H9 (cell line): Measurements from ENCODE around the gene GPR153. TPM values are rescaled to one million over a fixed set of nuclear protein-coding genes. Genes with fewer than 3 reads are reported as not detected.

ENCODE experiments used
- DNase-seq: peaks from one replicate; pipeline ENCODE4 v3.0.0-alpha.2; 2017
- H2AFZ ChIP-seq: one replicate; pipeline ENCODE4 v1.6.1; 2013; ENCODE audit warnings: mild to moderate bottlenecking, low read length, control low read depth, moderate library complexity
- H2AK5ac ChIP-seq: 2 replicates; pipeline ENCODE4 v1.6.1; 2013; ENCODE audit warnings: low read length, control low read depth, mixed read lengths; ENCODE audit not compliant: insufficient read length
- H2BK120ac ChIP-seq: one replicate; pipeline ENCODE4 v1.6.1; 2013; ENCODE audit warnings: low read depth, mild to moderate bottlenecking, low read length, control low read depth, inconsistent platforms; ENCODE audit not compliant: poor library complexity, severe bottlenecking
- H2BK12ac ChIP-seq: 2 replicates; pipeline ENCODE4 v1.6.1; 2013; ENCODE audit warnings: low read length, control low read depth, mixed read lengths, low read depth; ENCODE audit not compliant: insufficient read length
- H2BK15ac ChIP-seq: 2 replicates; pipeline ENCODE4 v1.6.1; 2013; ENCODE audit warnings: low read depth, low read length, control low read depth
- H2BK20ac ChIP-seq: one replicate; pipeline ENCODE4 v1.6.1; 2013; ENCODE audit warnings: low read depth, mild to moderate bottlenecking, low read length, control low read depth, inconsistent platforms; ENCODE audit not compliant: poor library complexity, severe bottlenecking
- H2BK5ac ChIP-seq: 2 replicates; pipeline ENCODE4 v1.6.1; 2013; ENCODE audit warnings: low read length, control low read depth, mixed read lengths; ENCODE audit not compliant: insufficient read length
- H3K14ac ChIP-seq: 2 replicates; pipeline ENCODE4 v1.6.1; 2013; ENCODE audit warnings: low read length, control low read depth; ENCODE audit not compliant: insufficient read depth
- H3K18ac ChIP-seq: 2 replicates; pipeline ENCODE4 v1.6.1; 2013; ENCODE audit warnings: low read depth, mild to moderate bottlenecking, mixed read lengths, low read length, control low read depth; ENCODE audit not compliant: insufficient read length
- H3K23ac ChIP-seq: 2 replicates; pipeline ENCODE4 v1.6.1; 2013; ENCODE audit warnings: low read length, control low read depth, mixed read lengths, low read depth; ENCODE audit not compliant: insufficient read length
- H3K23me2 ChIP-seq: 2 replicates; pipeline ENCODE4 v1.6.1; 2013; ENCODE audit warnings: low read depth, mild to moderate bottlenecking, mixed read lengths, low read length, control low read depth; ENCODE audit not compliant: insufficient read length, poor library complexity, severe bottlenecking
- H3K27ac ChIP-seq: 2 replicates; pipeline ENCODE4 v1.5.1; 2013; ENCODE audit warnings: low read length, control low read depth, mixed read lengths, low read depth; ENCODE audit not compliant: insufficient read length
- H3K27me3 ChIP-seq: 2 replicates; pipeline ENCODE4 v1.6.1; 2013; ENCODE audit warnings: low read length, control low read depth, inconsistent platforms; ENCODE audit not compliant: insufficient read depth
- H3K4ac ChIP-seq: 2 replicates; pipeline ENCODE4 v1.6.1; 2013; ENCODE audit warnings: low read depth, mild to moderate bottlenecking, control low read depth, inconsistent platforms, low read length, moderate library complexity
- H3K4me1 ChIP-seq: 2 replicates; pipeline ENCODE4 v1.6.1; 2013; ENCODE audit warnings: low read length, control low read depth, inconsistent platforms; ENCODE audit not compliant: insufficient read depth
- H3K4me2 ChIP-seq: 2 replicates; pipeline ENCODE4 v1.6.1; 2013; ENCODE audit warnings: low read length, control low read depth, mixed read lengths; ENCODE audit not compliant: insufficient read length, insufficient read depth
- H3K56ac ChIP-seq: 2 replicates; pipeline ENCODE4 v1.6.1; 2013; ENCODE audit warnings: low read depth, mild to moderate bottlenecking, mixed read lengths, low read length, control low read depth; ENCODE audit not compliant: insufficient read length
- H3K79me1 ChIP-seq: 2 replicates; pipeline ENCODE4 v1.6.1; 2013; ENCODE audit warnings: low read depth, mild to moderate bottlenecking, moderate library complexity, low read length, control low read depth, inconsistent platforms; ENCODE audit not compliant: insufficient read depth, poor library complexity, severe bottlenecking
- H3K79me2 ChIP-seq: 2 replicates; pipeline ENCODE4 v1.6.1; 2013; ENCODE audit warnings: low read length, control low read depth, inconsistent platforms; ENCODE audit not compliant: insufficient read depth
- H3K9ac ChIP-seq: 2 replicates; pipeline ENCODE4 v1.6.1; 2013; ENCODE audit warnings: low read length, control low read depth, mixed read lengths; ENCODE audit not compliant: insufficient read length; ENCODE audit errors: extremely low read depth
- H3K9me3 ChIP-seq: one replicate; pipeline ENCODE4 v1.6.1; 2013; ENCODE audit warnings: low read depth, low read length, inconsistent platforms; ENCODE audit not compliant: control insufficient read depth
- H3T11ph ChIP-seq: one replicate; pipeline ENCODE4 v1.6.1; 2013; ENCODE audit warnings: mild to moderate bottlenecking, low read length, control low read depth, inconsistent platforms
- H4K20me1 ChIP-seq: one replicate; pipeline ENCODE4 v1.6.1; 2013; ENCODE audit not compliant: control insufficient read depth, insufficient read length, insufficient read depth
- H4K5ac ChIP-seq: 2 replicates; pipeline ENCODE4 v1.6.1; 2013; ENCODE audit warnings: low read depth, mild to moderate bottlenecking, mixed read lengths, low read length, control low read depth; ENCODE audit not compliant: insufficient read length
- H4K8ac ChIP-seq: replicated peaks from 2 replicates; pipeline ENCODE4 v1.6.1; 2013; ENCODE audit warnings: low read length, control low read depth, mixed read lengths, low read depth; ENCODE audit not compliant: insufficient read length
- H4K91ac ChIP-seq: 2 replicates; pipeline ENCODE4 v1.6.1; 2013; ENCODE audit warnings: low read depth, mild to moderate bottlenecking, moderate library complexity, mixed read lengths, low read length, control low read depth; ENCODE audit not compliant: insufficient read length
- H3K27ac Mint-ChIP-seq, 3 experiments: 2 replicates in 2 of 3; 3 replicates in 1 of 3; pipeline ENCODE4 v1.8.0; 2020 to 2021; ENCODE audit warnings: mixed read lengths in 3 of 3, mild to moderate bottlenecking in 1 of 3, moderate library complexity in 1 of 3
- H3K27me3 Mint-ChIP-seq: 2 replicates; pipeline ENCODE4 v1.8.0; 2021; ENCODE audit warnings: low read depth, mild to moderate bottlenecking, moderate library complexity, mixed read lengths
- H3K36me3 Mint-ChIP-seq, 3 experiments: 2 replicates in 2 of 3; 3 replicates in 1 of 3; pipeline ENCODE4 v1.8.0; 2020 to 2021; ENCODE audit warnings: low read depth in 3 of 3, mixed read lengths in 3 of 3; ENCODE audit not compliant: insufficient read depth in 1 of 3
- H3K4me1 Mint-ChIP-seq, 2 experiments: 2 replicates each; pipeline ENCODE4 v1.8.0; 2020; ENCODE audit warnings: mixed read lengths in 2 of 2
- H3K4me3 Mint-ChIP-seq, 2 experiments: 2 replicates in 1 of 2; 3 replicates in 1 of 2; pipeline ENCODE4 v1.8.0; 2020 to 2021; ENCODE audit warnings: mild to moderate bottlenecking in 2 of 2, mixed read lengths in 2 of 2, moderate library complexity in 1 of 2
- H3K9me3 Mint-ChIP-seq, 2 experiments: 2 replicates in 1 of 2; 3 replicates in 1 of 2; pipeline ENCODE4 v1.8.0; 2020; ENCODE audit warnings: mild to moderate bottlenecking in 2 of 2, mixed read lengths in 2 of 2, moderate library complexity in 1 of 2
- WGBS: extraction: QIAGEN DNeasy Blood & Tissue Kit; methylation state at CpG from one replicate; pipeline ENCODE4 v1.1.7; 2013; ENCODE audit warnings: missing lambda C conversion rate, low lambda C conversion rate, mixed read lengths; ENCODE audit not compliant: insufficient read length; ENCODE audit errors: extremely low coverage; 5-methylcytosine and 5-hydroxymethylcytosine counted together
- total RNA-seq: library from RNA; stranded (reverse); gene quantifications from 2 replicates; pipeline ENCODE4 v1.2.1, GENCODE V29; 2021
- TF ChIP-seq, protein P1 (sequence below): fragments of 200-600 bp; sonication (generic); conservative IDR thresholded peaks from 3 replicates; pipeline ENCODE4 v1.8.0; 2021; ENCODE audit warnings: antibody characterized with exemption, mild to moderate bottlenecking

GPR153 gene
- total RNA-seq, 1 experiment from 2014 or later: 8.9 TPM

DNA sequence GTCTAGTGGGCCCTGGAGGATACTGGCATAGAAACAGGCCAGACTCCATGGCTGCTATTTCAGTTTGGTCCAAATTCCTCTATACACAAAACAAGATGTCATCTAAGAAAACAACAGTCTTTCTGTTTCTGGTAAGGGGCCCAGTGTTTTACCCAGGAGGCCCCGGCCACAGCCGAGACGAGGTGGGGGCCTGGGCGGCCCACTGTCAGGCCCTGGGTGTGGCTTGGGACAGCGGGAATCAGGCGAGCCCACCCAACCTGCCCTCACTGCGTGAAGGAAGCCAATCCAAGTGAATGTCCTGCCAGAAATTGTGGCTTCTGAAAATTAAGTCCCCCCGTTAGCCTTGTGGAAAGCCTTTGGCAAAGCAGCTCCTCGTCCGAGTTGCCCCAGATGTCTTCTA is 31.2 kb upstream of the GPR153 start:
- Histone ChIP-seq H2BK5ac (no peak overlapping the region), H3T11ph (no peak overlapping the region), H2AK5ac (no peak overlapping the region), H3K4me1 (no peaks in the 10 kb centered on the region), H3K23me2 (no peaks in the 10 kb centered on the region), H3K9me3 (no peaks in the 10 kb centered on the region), H3K4ac (no peak overlapping the region), H2BK15ac (no peak overlapping the region), H3K14ac (no peak overlapping the region), H3K79me1 (no peaks in the 10 kb centered on the region), H3K79me2 (no peaks in the 10 kb centered on the region), H3K4me2 (no peak overlapping the region), H2AFZ (no peak overlapping the region), H4K91ac (no peak overlapping the region), H3K27me3 (no peaks in the 10 kb centered on the region), H3K18ac (no peak overlapping the region), H4K20me1 (no peaks in the 10 kb centered on the region), H3K56ac (no peak overlapping the region), H3K9ac (no peak overlapping the region), H2BK120ac (no peak overlapping the region), H3K23ac (no peak overlapping the region), H2BK20ac (no peak overlapping the region), H4K8ac (no peak overlapping the region), H4K5ac (no peak overlapping the region), H3K27ac (no peak overlapping the region), H2BK12ac (no peak overlapping the region)
- Mint-ChIP-seq H3K9me3 (no peaks in the 10 kb centered on the region), H3K4me3 (no peak overlapping the region), H3K4me1 (no peaks in the 10 kb centered on the region), H3K36me3 (peaks cover 15 to 28% (median 27%) of the 10 kb centered on the region in 3 experiments; a peak in 6 of 7 replicates), H3K27me3 (no peaks in the 10 kb centered on the region; the same call in 1 of the 2 replicates), H3K27ac (no peak overlapping the region)
- TF ChIP-seq, protein P1, sequence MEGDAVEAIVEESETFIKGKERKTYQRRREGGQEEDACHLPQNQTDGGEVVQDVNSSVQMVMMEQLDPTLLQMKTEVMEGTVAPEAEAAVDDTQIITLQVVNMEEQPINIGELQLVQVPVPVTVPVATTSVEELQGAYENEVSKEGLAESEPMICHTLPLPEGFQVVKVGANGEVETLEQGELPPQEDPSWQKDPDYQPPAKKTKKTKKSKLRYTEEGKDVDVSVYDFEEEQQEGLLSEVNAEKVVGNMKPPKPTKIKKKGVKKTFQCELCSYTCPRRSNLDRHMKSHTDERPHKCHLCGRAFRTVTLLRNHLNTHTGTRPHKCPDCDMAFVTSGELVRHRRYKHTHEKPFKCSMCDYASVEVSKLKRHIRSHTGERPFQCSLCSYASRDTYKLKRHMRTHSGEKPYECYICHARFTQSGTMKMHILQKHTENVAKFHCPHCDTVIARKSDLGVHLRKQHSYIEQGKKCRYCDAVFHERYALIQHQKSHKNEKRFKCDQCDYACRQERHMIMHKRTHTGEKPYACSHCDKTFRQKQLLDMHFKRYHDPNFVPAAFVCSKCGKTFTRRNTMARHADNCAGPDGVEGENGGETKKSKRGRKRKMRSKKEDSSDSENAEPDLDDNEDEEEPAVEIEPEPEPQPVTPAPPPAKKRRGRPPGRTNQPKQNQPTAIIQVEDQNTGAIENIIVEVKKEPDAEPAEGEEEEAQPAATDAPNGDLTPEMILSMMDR: no peak
- DNase-seq: no peak
- no CpG with 5 or more reads among the region's 10 CpGs for WGBS
